ENCODE results near the gene SERGEF.

The SERGEF gene

GRCh38 chr11:17865765-17866428, 146.9 kb downstream of the SERGEF start:
- no peak overlapping the region for H3K4me3 ChIP-seq (ENCODE audit: control insufficient read depth, low read depth, low read length)
- no peak for DNase-seq (ENCODE audit: low read depth)
- TF ChIP-seq, protein P1, sequence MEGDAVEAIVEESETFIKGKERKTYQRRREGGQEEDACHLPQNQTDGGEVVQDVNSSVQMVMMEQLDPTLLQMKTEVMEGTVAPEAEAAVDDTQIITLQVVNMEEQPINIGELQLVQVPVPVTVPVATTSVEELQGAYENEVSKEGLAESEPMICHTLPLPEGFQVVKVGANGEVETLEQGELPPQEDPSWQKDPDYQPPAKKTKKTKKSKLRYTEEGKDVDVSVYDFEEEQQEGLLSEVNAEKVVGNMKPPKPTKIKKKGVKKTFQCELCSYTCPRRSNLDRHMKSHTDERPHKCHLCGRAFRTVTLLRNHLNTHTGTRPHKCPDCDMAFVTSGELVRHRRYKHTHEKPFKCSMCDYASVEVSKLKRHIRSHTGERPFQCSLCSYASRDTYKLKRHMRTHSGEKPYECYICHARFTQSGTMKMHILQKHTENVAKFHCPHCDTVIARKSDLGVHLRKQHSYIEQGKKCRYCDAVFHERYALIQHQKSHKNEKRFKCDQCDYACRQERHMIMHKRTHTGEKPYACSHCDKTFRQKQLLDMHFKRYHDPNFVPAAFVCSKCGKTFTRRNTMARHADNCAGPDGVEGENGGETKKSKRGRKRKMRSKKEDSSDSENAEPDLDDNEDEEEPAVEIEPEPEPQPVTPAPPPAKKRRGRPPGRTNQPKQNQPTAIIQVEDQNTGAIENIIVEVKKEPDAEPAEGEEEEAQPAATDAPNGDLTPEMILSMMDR (IDR thresholded peaks at IDR 0.05; ENCODE audit: control insufficient read depth, insufficient read depth, low read depth, low read length, missing control alignments): no peak

GRCh38 chr11:17864478-17864941, 148.3 kb downstream of the SERGEF start:
- H3K4me3 ChIP-seq (ENCODE audit: control insufficient read depth, low read depth, low read length): no peak overlapping the region
- TF ChIP-seq, protein P1 (IDR thresholded peaks at IDR 0.05; ENCODE audit: control insufficient read depth, insufficient read depth, low read depth, low read length, missing control alignments): peak; percentile 44
- DNase-seq (ENCODE audit: low read depth): no peak

GRCh38 chr11:17861036-17861755, 151.7 kb downstream of the SERGEF start:
- no peak for DNase-seq (ENCODE audit: low read depth)
- no peak overlapping the region for H3K4me3 ChIP-seq (ENCODE audit: control insufficient read depth, low read depth, low read length)
- TF ChIP-seq, protein P1 (IDR thresholded peaks at IDR 0.05; ENCODE audit: control insufficient read depth, insufficient read depth, low read depth, low read length, missing control alignments): no peak

- DNase-seq (ENCODE audit: low read depth): no peak
- no peak overlapping the region for H3K4me3 ChIP-seq (ENCODE audit: control insufficient read depth, low read depth, low read length)
These were observed 153.3 kb downstream of the SERGEF start for GRCh38 chr11:17859552-17859951.

GRCh38 chr11:17855531-17856290, 157.1 kb downstream of the SERGEF start:
- no peak overlapping the region for H3K4me3 ChIP-seq (ENCODE audit: control insufficient read depth, low read depth, low read length)
- TF ChIP-seq, protein P1 (IDR thresholded peaks at IDR 0.05; ENCODE audit: control insufficient read depth, insufficient read depth, low read depth, low read length, missing control alignments): no peak
- no peak for DNase-seq (ENCODE audit: low read depth)

More at GRCh38 chr11:17859552-17859951, 153.3 kb downstream of the SERGEF start:
- TF ChIP-seq, protein P1 (IDR thresholded peaks at IDR 0.05; ENCODE audit: control insufficient read depth, insufficient read depth, low read depth, low read length, missing control alignments): no peak

DNA sequence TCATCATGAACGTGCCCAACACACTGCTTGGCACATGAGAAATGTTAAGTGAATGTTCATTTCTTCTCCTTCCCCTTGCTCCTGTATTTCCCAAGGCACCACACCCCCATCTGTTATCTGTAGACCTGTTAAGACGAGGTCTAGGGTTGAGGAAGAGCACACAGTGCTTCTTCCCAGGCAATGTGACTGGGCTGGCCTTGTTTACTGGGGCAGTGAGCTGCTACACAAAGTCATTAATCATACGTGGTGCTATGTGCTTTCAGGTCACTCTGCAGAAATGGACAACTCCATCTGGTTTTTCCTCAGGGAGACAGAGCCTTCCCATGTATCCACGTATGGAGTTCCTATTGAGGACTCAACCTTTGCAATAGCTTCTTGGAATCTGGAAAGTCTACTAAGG, 159.6 kb downstream of the SERGEF start:
- no peak overlapping the region for H3K4me3 ChIP-seq (ENCODE audit: control insufficient read depth, low read depth, low read length)
- TF ChIP-seq, protein P1 (IDR thresholded peaks at IDR 0.05; ENCODE audit: control insufficient read depth, insufficient read depth, low read depth, low read length, missing control alignments): no peak
- no peak for DNase-seq (ENCODE audit: low read depth)
